Adrenal gland (tissue), 12 donors: ENCODE results near the gene ATOSA. TPM values are rescaled to one million over a fixed set of nuclear protein-coding genes. Genes with fewer than 3 reads are reported as not detected.

Experiments used
- DNase-seq, 7 donors: peaks; one replicate each; pipeline ENCODE4 v3.0.0-alpha.2; 2019 to 2020
- H3K27ac ChIP-seq, 5 donors: fragments of 200-600 bp; sonication (generic) in 4 of 5; 1 replicate in 3 of 5; 2 replicates in 2 of 5; pipeline versions ENCODE4 v1.5.1 to v1.8.0; 2016 to 2020; ENCODE audit warnings: mild to moderate bottlenecking in 1 of 5
- H3K27me3 ChIP-seq: fragments of 200-600 bp; 2 replicates; pipeline ENCODE4 v1.8.0; 2021
- H3K36me3 ChIP-seq, 2 donors: fragments of 200-600 bp; replicated peaks in 1 of 2; 1 replicate in 1 of 2; 2 replicates in 1 of 2; pipeline versions ENCODE4 v1.5.1 to v1.8.0; 2018 to 2022
- H3K4me1 ChIP-seq, 2 donors: fragments of 200-600 bp; replicated peaks in 1 of 2; 1 replicate in 1 of 2; 2 replicates in 1 of 2; pipeline versions ENCODE4 v1.5.1 to v1.8.0; 2018 to 2021
- H3K4me3 ChIP-seq, 4 donors: fragments of 200-600 bp; sonication (generic) in 3 of 4; one replicate each; pipeline ENCODE4 v1.5.1; 2016 to 2018
- H3K9me3 ChIP-seq, 3 donors: fragments of 200-600 bp; sonication (generic) in 1 of 3; replicated peaks in 1 of 3; 1 replicate in 2 of 3; 2 replicates in 1 of 3; pipeline versions ENCODE4 v1.5.1 to v1.8.0; 2016 to 2021
- CTCF ChIP-seq, 6 experiments: fragments of 450-650 bp in 4 of 6; fragments of 200-600 bp in 2 of 6; sonication (generic) in 1 of 6; IDR thresholded peaks; 1 replicate in 5 of 6; 2 replicates in 1 of 6; pipeline versions ENCODE4 v1.5.1 to v1.8.0; 2016 to 2021; ENCODE audit warnings: antibody characterized with exemption in 6 of 6, mild to moderate bottlenecking in 2 of 6, moderate library complexity in 1 of 6
- POLR2A ChIP-seq, 2 donors: fragments of 450-650 bp; IDR thresholded peaks; one replicate each; pipeline ENCODE4 v1.6.1; 2017; ENCODE audit warnings: antibody characterized with exemption in 2 of 2, mild to moderate bottlenecking in 2 of 2, moderate library complexity in 1 of 2
- WGBS, 4 donors: extraction: QIAGEN DNeasy Blood & Tissue Kit in 2 of 4; methylation state at CpG; one replicate each; pipeline versions ENCODE4 v1.1.5 to v1.1.7; 2013 to 2017; 5-methylcytosine and 5-hydroxymethylcytosine counted together
- intact Hi-C, 2 donors: fragments of 100-400 bp; cut with DNase I; formaldehyde crosslinking; loops; one replicate each; pipeline versions ENCODE4 v1.14.1 to v1.15.0; 2022 to 2023
- polyA plus RNA-seq, 3 donors: library from polyadenylated mRNA; stranded (reverse); fragments of 200-250 nt in 2 of 3; fragments of 350-450 nt in 1 of 3; fragmentation: Illumina TruSeq in 1 of 3; extraction: RNeasy Lipid Tissue Mini Kit (QIAGEN cat#74804) in 1 of 3; gene quantifications; one replicate each; pipeline ENCODE4 v1.2.3, GENCODE V29; 2013 to 2014
- total RNA-seq, 9 donors: library from RNA; depleted of rRNA in 4 of 9; stranded (reverse); fragments of >200 nt in 4 of 9; fragments of 120-200 nt in 1 of 9; fragmentation: NEBNext Ultra II Directional in 1 of 9; extraction: Animal tissue kit (Norgen Biotek cat#: 25700) in 1 of 9; gene quantifications; one replicate each; pipeline versions ENCODE4 v1.1.0 to v1.2.4, GENCODE V29; 2013 to 2023
- donor health status: healthy with polysubstance abuse.
- donor health status: Bipolar disorder and iron deficiency.
- donor health status: DM: yes; HTN: yes; CAD: no.
- donor health status: DM: no; HTN: no; CAD: no.
- donor health status: DM: no; HTN: no; CAD: no.
- donor health status: DM: yes; HTN: yes; CAD: no.

The ATOSA gene
- total and polyA plus RNA-seq, 12 donors: 26.0 to 128 (median 53.8) TPM

DNA sequence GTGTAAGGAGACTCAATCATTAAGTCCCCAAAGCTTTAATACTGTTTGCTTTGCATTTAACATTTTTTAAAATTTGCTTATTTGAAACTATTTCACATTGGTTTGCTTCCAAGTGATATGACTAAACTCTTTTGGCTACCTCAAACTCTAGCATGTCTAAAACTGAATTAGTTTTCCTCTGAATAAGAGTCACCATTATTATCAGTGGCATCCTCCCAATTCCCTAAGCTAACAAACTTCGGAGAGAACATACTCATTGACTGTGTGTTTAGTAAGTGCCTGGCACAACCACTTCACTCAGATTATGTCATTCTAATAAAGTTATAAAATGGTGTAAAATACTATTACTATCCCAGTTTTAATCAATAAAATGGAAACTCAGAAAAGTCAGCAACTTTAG is 21.9 kb downstream of the ATOSA start:
- no peak overlapping the region for H3K4me3 ChIP-seq
- H3K4me1 ChIP-seq: peaks cover 27 to 42% of the 10 kb centered on the region in 2 donors
- intact Hi-C loops: no loop called here
- WGBS, 4 donors: 16 to 31% (median 24%) methylated on average over 1 of the region's 1 CpG
- DNase-seq: peak in 2 of 7 donors; percentile 18 to 28
- H3K27ac ChIP-seq: peak overlapping the region in 4 of 5 donors; percentile 29 to 55 (median 43)
- no peaks in the 10 kb centered on the region for H3K9me3 ChIP-seq
- H3K36me3 ChIP-seq: peaks cover 0 to 34% of the 10 kb centered on the region in 2 donors
- no peak for TF ChIP-seq POLR2A (IDR thresholded peaks at IDR 0.05)
- TF ChIP-seq CTCF (IDR thresholded peaks at IDR 0.05): no peak
- H3K27me3 ChIP-seq: no peaks in the 10 kb centered on the region

DNA sequence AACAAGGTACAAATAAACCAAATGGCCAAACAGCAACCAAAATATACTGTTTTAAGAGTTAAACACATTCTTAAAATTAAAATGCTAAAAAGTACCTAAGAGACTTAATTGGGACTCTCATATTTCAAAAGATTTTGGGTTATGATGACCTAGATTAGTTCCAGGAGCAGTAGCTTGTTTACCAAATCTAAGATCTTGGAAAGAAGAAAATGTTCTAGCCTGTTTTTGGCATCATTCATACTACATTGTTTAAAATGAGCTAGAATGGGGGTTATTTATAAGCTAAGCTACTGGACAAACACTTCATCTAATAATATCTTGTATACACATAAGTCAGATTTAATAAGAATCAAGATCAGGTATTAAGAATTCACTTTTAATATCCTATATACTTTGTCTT is 22.8 kb downstream of the ATOSA start:
- Histone ChIP-seq H3K27ac (peak overlapping the region in 1 of 5 donors; percentile 49), H3K36me3 (peaks cover 0 to 29% of the 10 kb centered on the region in 2 donors), H3K4me1 (peaks cover 33 to 49% of the 10 kb centered on the region in 2 donors), H3K27me3 (no peaks in the 10 kb centered on the region), H3K9me3 (no peaks in the 10 kb centered on the region), H3K4me3 (no peak overlapping the region)
- intact Hi-C loops: no loop called here
- no peak for DNase-seq
- TF ChIP-seq CTCF (IDR thresholded peaks at IDR 0.05) (no peak), POLR2A (IDR thresholded peaks at IDR 0.05) (no peak)

DNA sequence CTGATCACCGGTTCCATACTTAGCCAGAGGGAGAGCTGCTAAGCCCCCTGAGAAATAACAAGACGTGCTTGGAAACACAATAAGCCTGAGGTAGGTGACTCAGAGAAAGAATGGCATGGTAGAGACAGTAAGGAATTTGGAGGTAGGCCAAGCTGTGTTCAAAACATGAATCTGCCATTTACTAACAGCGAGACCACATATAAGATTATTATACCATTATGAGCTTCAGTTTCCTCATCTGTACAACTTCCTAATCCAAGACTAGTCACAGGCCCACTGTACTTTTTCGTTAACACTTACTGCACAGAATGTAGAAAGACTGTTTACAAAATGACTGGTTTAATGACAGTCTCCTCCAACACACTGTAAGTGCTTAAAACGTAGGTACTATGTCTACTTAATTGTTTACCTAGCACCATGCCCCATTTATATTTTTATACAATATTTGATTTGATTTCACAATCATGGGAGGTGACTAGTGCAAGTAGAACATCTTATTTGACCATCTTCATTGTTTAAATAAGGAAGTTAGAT is 25.7 kb downstream of the ATOSA start:
- no peaks in the 10 kb centered on the region for H3K27me3 ChIP-seq
- peaks cover 0 to 17% of the 10 kb centered on the region in 2 donors for H3K36me3 ChIP-seq
- WGBS, 4 donors: 71 to 79% (median 76%) methylated on average over 5 of the region's 5 CpGs
- DNase-seq: no peak
- no peak overlapping the region for H3K4me3 ChIP-seq
- TF ChIP-seq CTCF (IDR thresholded peaks at IDR 0.05): no peak
- H3K9me3 ChIP-seq: no peaks in the 10 kb centered on the region
- intact Hi-C loops: no loop called here
- peak overlapping the region in 3 of 5 donors; percentile 50 to 76 (median 72) for H3K27ac ChIP-seq
- H3K4me1 ChIP-seq: peaks cover 34 to 71% of the 10 kb centered on the region in 2 donors

DNA sequence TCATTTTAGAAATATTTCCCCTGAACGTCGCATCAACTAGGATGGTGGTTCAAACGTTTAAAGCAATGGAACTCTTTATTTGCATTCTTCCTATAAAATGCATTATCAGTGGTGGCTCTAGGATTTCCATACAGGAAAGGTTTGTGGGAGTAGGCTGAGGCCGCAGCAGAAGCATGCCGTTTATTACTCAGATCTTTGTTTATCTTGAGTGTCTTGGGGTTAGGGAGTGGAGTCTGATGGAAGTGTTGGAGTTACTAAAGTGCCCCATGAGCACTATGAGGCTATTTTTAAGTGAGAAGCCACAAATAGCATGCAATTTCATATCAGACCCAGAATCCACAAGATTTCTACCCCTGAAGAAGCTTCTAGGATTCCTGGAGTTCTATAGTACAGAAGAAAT is 26.2 kb downstream of the ATOSA start:
- Histone ChIP-seq H3K27me3 (no peaks in the 10 kb centered on the region), H3K27ac (peak overlapping the region in 3 of 5 donors; percentile 50 to 76 (median 72)), H3K36me3 (peaks cover 0 to 14% of the 10 kb centered on the region in 2 donors), H3K4me1 (peaks cover 34 to 67% of the 10 kb centered on the region in 2 donors), H3K9me3 (no peaks in the 10 kb centered on the region), H3K4me3 (no peak overlapping the region)
- 49 to 66% (median 53%) methylated on average over 5 of the region's 5 CpGs for WGBS, 4 donors
- intact Hi-C loops: no loop called here
- no peak for DNase-seq
- TF ChIP-seq CTCF (IDR thresholded peaks at IDR 0.05) (no peak), POLR2A (IDR thresholded peaks at IDR 0.05) (no peak)
